Chondrocyte (in vitro differentiated cells): ENCODE measurements around the gene MRNIP. TPM values are rescaled to one million over a fixed set of nuclear protein-coding genes. Genes with fewer than 3 reads are reported as not detected.

Experiments used
- DNase-seq: peaks from one replicate; pipeline ENCODE4 v3.0.0; 2021; ENCODE audit warnings: mixed read lengths, low spot score
- H3K27ac Mint-ChIP-seq: one replicate; pipeline ENCODE4 v1.8.0; 2021; ENCODE audit warnings: mild to moderate bottlenecking, moderate library complexity, mixed read lengths; ENCODE audit not compliant: unreplicated experiment
- H3K27me3 Mint-ChIP-seq: 2 replicates; pipeline ENCODE4 v1.8.0; 2021; ENCODE audit warnings: low read depth, mixed read lengths
- H3K36me3 Mint-ChIP-seq: 2 replicates; pipeline ENCODE4 v1.8.0; 2021; ENCODE audit warnings: low read depth, mixed read lengths
- H3K4me1 Mint-ChIP-seq: 2 replicates; pipeline ENCODE4 v1.8.0; 2021; ENCODE audit warnings: low read depth, mild to moderate bottlenecking, mixed read lengths
- H3K4me3 Mint-ChIP-seq: one replicate; pipeline ENCODE4 v1.8.0; 2021; ENCODE audit warnings: mild to moderate bottlenecking, moderate library complexity, mixed read lengths; ENCODE audit not compliant: unreplicated experiment
- H3K9me3 Mint-ChIP-seq: 2 replicates; pipeline ENCODE4 v1.8.0; 2021; ENCODE audit warnings: low read depth, mixed read lengths
- total RNA-seq: library from RNA; stranded (reverse); gene quantifications from 3 replicates; pipeline ENCODE4 v1.2.1, GENCODE V29; 2021
- TF ChIP-seq, protein P1 (sequence below): fragments of 200-600 bp; sonication (generic); IDR thresholded peaks from 2 replicates; pipeline ENCODE4 v1.5.0; 2021; ENCODE audit warnings: antibody characterized with exemption, mild to moderate bottlenecking, moderate library complexity

Gene MRNIP
- total RNA-seq, 1 donor from 2014 or later, result 13.4 TPM

DNA sequence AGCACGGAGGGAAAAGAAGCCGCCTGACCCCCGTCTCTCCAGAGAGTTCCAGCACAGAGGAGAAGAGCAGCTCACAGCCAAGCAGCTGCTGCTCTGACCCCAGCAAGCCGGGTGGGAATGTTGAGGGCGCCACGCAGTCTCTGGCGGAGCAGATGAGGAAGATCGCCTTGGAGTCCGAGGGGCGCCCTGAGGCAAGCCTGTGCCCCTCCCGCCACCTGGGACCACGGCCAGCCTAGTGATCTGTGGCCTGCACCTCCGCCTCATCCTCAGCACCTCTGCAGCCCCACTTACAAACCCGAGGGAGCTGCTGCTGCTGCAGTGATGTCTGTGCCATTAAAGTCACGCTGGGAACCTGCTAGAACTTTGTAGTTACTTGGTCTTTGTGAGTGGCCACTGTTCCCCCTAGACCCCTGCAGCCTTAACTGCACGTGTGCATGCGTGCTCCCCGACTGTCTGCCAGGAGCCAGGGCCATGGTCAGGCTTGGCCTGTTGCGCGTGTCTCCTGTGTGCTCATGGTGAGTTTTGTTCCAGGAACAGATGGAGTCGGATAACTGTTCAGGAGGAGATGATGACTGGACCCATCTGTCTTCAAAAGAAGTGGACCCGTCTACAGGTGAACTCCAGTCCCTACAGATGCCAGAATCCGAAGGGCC is 25.4 kb downstream of the MRNIP start:
- Mint-ChIP-seq H3K36me3 (peaks cover 60% of the 10 kb centered on the region), H3K27me3 (no peaks in the 10 kb centered on the region), H3K4me3 (no peak overlapping the region), H3K27ac (peak overlapping the region; percentile 14), H3K4me1 (no peaks in the 10 kb centered on the region), H3K9me3 (no peaks in the 10 kb centered on the region)
- TF ChIP-seq, protein P1, sequence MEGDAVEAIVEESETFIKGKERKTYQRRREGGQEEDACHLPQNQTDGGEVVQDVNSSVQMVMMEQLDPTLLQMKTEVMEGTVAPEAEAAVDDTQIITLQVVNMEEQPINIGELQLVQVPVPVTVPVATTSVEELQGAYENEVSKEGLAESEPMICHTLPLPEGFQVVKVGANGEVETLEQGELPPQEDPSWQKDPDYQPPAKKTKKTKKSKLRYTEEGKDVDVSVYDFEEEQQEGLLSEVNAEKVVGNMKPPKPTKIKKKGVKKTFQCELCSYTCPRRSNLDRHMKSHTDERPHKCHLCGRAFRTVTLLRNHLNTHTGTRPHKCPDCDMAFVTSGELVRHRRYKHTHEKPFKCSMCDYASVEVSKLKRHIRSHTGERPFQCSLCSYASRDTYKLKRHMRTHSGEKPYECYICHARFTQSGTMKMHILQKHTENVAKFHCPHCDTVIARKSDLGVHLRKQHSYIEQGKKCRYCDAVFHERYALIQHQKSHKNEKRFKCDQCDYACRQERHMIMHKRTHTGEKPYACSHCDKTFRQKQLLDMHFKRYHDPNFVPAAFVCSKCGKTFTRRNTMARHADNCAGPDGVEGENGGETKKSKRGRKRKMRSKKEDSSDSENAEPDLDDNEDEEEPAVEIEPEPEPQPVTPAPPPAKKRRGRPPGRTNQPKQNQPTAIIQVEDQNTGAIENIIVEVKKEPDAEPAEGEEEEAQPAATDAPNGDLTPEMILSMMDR, result no peak
- DNase-seq, result no peak

DNA sequence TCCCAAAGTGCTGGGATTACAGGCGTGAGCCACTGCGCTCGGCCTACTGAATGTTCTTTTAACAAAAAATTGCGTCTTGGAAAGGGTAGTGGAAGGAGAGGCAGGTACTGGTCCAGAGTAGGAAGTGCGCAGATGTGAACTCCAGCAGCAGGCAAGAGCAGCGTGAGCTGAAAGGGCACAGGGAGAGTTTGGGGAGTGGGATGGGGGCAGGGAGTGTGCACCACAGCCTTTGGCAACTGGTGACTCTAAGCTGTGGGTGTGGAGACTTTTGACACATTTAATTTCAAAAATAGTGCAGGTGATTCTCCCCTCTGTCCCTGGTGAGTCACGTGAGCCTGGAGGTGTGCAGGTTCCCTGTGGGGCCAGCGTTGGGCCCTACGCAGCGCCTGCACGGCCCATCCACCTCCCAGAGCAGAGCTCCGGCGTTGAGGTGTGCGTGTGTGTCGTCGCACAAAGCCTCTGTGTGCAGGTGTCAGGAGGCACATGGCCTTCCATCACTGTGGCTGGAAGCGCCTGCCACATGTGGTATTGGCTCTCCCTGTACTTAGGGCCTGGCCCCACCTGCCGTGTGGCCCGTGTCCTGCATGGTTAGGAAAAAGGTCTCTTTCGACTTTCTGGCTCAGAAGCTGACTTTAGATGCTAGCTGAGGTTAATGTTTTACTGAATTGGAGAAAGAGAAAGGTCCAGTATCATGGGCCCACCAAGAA is 26.4 kb downstream of the MRNIP start:
- Mint-ChIP-seq H3K4me3 (no peak overlapping the region), H3K9me3 (no peaks in the 10 kb centered on the region), H3K27me3 (no peaks in the 10 kb centered on the region), H3K4me1 (peaks cover 9% of the 10 kb centered on the region), H3K27ac (peak overlapping the region; percentile 68), H3K36me3 (peaks cover 62% of the 10 kb centered on the region)
- TF ChIP-seq, protein P1, result no peak
- DNase-seq, result no peak

DNA sequence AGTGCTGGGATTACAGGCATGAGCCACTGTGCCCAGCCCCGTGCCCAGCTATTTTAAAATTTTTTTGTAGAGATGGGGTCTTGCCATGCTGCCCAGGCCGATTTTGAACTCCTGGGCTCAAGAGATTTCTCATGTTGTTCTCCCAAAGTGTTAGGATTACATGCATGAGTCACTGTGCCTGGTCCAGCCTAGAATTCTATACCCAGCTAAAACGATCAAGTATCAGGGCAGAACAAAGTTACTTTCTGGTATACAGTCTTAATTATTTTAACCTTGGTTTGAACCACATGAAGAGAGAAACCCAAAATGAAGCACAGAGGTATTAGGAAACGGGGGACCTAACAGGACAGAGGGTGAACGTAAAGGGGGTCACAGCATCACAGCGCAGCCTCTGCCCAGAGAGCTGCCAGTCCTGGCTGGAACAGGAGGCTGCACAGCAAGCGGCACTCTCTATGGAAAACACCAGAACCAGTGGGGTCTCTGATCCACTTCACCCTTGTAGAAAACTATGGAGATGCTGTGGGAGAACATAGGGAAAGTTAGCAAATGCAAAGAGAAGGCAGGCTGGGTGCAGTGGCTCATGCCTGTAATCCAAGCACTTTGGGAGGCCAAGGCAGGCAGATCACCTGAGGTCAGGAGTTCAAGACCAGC is 27.7 kb downstream of the MRNIP start:
- Mint-ChIP-seq H3K4me1 (peaks cover 13% of the 10 kb centered on the region), H3K27me3 (no peaks in the 10 kb centered on the region), H3K36me3 (peaks cover 55% of the 10 kb centered on the region), H3K27ac (no peak overlapping the region), H3K9me3 (no peaks in the 10 kb centered on the region), H3K4me3 (no peak overlapping the region)
- TF ChIP-seq, protein P1, result no peak
- no peak for DNase-seq

DNA sequence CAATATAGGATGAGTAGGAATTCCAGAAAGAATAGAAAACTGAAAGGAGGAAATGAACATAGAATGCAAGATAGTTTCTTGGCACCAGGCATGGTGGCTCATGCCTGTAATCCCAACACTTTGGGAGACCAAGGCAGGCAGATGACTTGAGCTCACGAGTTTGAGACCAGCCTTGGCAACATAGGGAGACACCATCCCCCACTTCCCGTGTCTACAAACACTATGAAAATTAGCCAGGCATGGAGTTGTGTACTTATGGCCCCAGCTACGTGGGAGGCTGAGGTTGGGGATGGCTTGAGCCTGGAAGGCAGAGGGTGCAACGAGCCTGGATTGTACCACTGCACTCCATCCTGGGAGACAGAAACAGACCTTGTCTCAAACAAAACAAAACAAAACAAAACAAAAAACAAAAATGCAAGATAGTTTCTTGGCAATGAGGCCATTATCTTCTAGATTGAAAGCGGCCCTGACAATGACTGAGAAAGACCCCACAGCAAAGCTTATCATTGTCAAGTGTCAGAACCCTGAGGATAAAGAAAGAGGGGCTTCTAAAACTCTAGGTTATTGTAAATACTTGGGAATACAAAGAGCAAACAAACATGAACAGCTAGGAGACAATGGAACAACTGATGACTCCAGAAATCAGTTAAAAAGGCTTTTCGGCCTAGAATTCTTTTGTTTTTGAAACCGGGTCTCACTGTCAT is 28.7 kb downstream of the MRNIP start:
- Mint-ChIP-seq H3K9me3 (no peaks in the 10 kb centered on the region), H3K27ac (no peak overlapping the region), H3K4me1 (peaks cover 19% of the 10 kb centered on the region), H3K4me3 (no peak overlapping the region), H3K27me3 (no peaks in the 10 kb centered on the region), H3K36me3 (peaks cover 55% of the 10 kb centered on the region)
- TF ChIP-seq, protein P1, result no peak
- no peak for DNase-seq
